SK-N-SH treated with all-trans-retinoic acid at 6 μM for 48 hours (cell line): ENCODE data around the gene BCAR3.
A peak's percentile ranks its signal among the peaks of the same experiment; 100 is the strongest.

Source experiments
- ATAC-seq: fragments of 200-7000 bp; cut with Tn5 transposase; 3 replicates; pipeline ENCODE4 v1.9.1; 2020; ENCODE audit warnings: mild to moderate bottlenecking, moderate library complexity
- ARNTL ChIP-seq: fragments of 450-650 bp; formaldehyde crosslinking; IDR thresholded peaks from 2 replicates; pipeline ENCODE4 v1.5.0; 2020; ENCODE audit warnings: low read depth, mild to moderate bottlenecking, moderate library complexity, borderline replicate concordance
- CSRNP3 ChIP-seq: fragments of 250-450 bp; sonication (Bioruptor Pico); IDR thresholded peaks from 2 replicates; pipeline ENCODE4 v1.5.1; 2021; ENCODE audit warnings: mild to moderate bottlenecking, moderate library complexity
- OSR1 ChIP-seq: fragments of 250-450 bp; sonication (Bioruptor Pico); IDR thresholded peaks from 2 replicates; pipeline ENCODE4 v1.8.0; 2022; ENCODE audit warnings: moderate library complexity, mild to moderate bottlenecking, inconsistent platforms
- PATZ1 ChIP-seq: fragments of 250-450 bp; sonication (Bioruptor Pico); IDR thresholded peaks from 2 replicates; pipeline ENCODE4 v1.8.0; 2020; ENCODE audit warnings: mild to moderate bottlenecking, moderate library complexity, borderline replicate concordance
- PPARA ChIP-seq: fragments of 250-450 bp; sonication (Bioruptor Pico); IDR thresholded peaks from 2 replicates; pipeline ENCODE4 v1.5.0; 2020; ENCODE audit warnings: mild to moderate bottlenecking, borderline replicate concordance
- RARB ChIP-seq: fragments of 250-450 bp; sonication (Bioruptor Pico); IDR thresholded peaks from 2 replicates; pipeline ENCODE4 v1.8.0; 2021; ENCODE audit warnings: mild to moderate bottlenecking, moderate library complexity
- TOX ChIP-seq: fragments of 250-450 bp; sonication (Bioruptor Pico); IDR thresholded peaks from 2 replicates; pipeline ENCODE4 v1.8.0; 2021; ENCODE audit warnings: mild to moderate bottlenecking, moderate library complexity, borderline replicate concordance
- TSHZ2 ChIP-seq: fragments of 250-450 bp; sonication (Bioruptor Pico); IDR thresholded peaks from 2 replicates; pipeline ENCODE4 v1.5.0; 2020; ENCODE audit warnings: mild to moderate bottlenecking, moderate library complexity
- ZC3H10 ChIP-seq: fragments of 250-450 bp; sonication (Bioruptor Pico); IDR thresholded peaks from 2 replicates; pipeline ENCODE4 v1.5.1; 2021; ENCODE audit warnings: mild to moderate bottlenecking, moderate library complexity
- ZFP3 ChIP-seq: fragments of 250-450 bp; sonication (Bioruptor Pico); IDR thresholded peaks from 2 replicates; pipeline ENCODE4 v1.5.0; 2020; ENCODE audit warnings: mild to moderate bottlenecking, moderate library complexity
- ZFP30 ChIP-seq: fragments of 450-650 bp; formaldehyde crosslinking; IDR thresholded peaks from 2 replicates; pipeline ENCODE4 v1.5.0; 2022; ENCODE audit warnings: mild to moderate bottlenecking, moderate library complexity
- ZNF565 ChIP-seq: fragments of 450-650 bp; formaldehyde crosslinking; conservative IDR thresholded peaks from 2 replicates; pipeline ENCODE4 v1.5.0; 2020; ENCODE audit warnings: low read depth, mild to moderate bottlenecking, moderate library complexity
- ZNF70 ChIP-seq: fragments of 450-650 bp; formaldehyde crosslinking; IDR thresholded peaks from 2 replicates; pipeline ENCODE4 v1.5.0; 2020; ENCODE audit warnings: mild to moderate bottlenecking, moderate library complexity
- ZNF8 ChIP-seq: fragments of 450-650 bp; formaldehyde crosslinking; IDR thresholded peaks from 2 replicates; pipeline ENCODE4 v1.5.0; 2020; ENCODE audit warnings: mild to moderate bottlenecking, moderate library complexity

The BCAR3 gene

GRCh38 chr1:93702828-93703183 lies 21.2 kb upstream of the BCAR3 start:
- TF ChIP-seq ARNTL (CRISPR knock-in tag) (no peak), TSHZ2 (CRISPR knock-in tag) (0 out of 2 replicates have a peak, but pooled peaks have one; percentile 1)
- ATAC-seq: peak; percentile 48

- TF ChIP-seq ZFP3 (CRISPR knock-in tag) (no peak), RARB (CRISPR knock-in tag) (no peak), ZNF8 (no peak), OSR1 (CRISPR knock-in tag) (no peak), TSHZ2 (CRISPR knock-in tag) (peak; percentile 35; the same call in 1 of the 2 replicates), ARNTL (CRISPR knock-in tag) (no peak)
- ATAC-seq: peak; percentile 78
Observed at GRCh38 chr1:93702111-93702827, 20.6 kb upstream of the BCAR3 start.

DNA sequence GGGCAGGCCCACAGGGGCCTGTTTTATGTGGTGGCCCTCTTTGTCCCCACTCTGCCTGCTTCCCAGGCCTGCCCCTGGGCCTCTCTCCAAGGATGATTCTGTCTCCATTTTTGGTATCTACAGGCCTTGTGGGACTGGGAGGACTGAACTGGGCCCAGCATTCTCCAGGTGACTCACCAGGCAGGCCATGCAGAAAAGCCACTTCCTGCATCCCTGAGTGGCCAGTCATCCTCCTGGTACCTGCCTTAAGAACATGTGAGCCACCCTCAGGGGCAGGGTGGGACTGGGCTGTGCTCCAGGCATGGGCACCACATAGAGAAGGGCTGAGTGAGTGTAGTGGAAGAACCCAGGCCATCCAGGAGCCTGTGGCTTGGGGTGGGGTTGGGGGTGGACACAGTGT lies 20.0 kb upstream of the BCAR3 start:
- ATAC-seq: peak; percentile 84
- TF ChIP-seq ZFP3 (CRISPR knock-in tag): peak; percentile 53; the same call in 1 of the 2 replicates
- no peak for TF ChIP-seq TSHZ2 (CRISPR knock-in tag)
- no peak for TF ChIP-seq ZNF565
- TF ChIP-seq CSRNP3 (CRISPR knock-in tag): no peak

DNA sequence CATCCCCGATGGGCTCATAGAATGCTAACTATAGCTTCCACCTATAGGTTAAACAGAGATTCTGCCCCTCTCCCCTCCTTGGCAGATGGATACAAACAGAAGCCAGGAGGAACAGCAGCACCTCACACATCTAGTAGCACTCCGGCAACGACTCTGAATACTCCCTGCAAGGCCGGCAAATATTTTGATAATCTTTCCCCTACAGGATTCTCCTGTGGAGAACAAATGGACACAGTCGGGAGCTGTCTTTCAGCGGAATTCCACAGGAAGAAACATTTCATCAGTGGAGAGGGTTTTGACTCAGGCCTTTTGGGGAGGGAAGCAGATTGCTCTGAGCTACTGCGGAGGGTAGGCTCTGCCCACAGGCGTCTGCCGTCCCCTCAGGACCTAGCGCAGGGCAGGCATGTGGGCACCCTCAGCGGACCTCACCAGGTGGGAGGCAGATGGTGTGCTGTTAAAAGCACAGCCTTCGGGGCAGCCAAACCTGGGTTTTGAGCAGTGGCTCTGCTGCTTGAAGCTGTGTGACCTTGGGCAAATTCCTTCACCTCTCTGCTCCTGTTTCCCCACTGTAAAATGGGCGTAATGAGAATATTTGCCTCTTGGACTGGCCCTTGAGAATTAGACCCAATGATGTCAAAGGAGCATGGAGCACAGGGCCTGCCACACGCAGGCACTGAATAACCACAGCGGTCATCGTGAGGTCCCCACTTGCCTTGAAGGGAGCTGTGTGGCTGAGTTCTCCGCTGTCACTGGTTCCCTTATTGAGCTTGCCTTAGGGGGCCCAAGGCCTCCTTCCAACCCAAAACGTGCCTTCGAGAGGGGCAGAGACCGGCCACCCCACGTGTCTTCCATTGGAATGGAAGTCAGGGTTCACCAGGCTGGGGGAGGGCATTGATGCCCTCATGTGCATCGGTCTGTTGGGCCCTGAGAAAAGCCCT lies 19.2 kb upstream of the BCAR3 start:
- no peak for ATAC-seq
- TF ChIP-seq ZC3H10 (no peak), PATZ1 (no peak), ARNTL (CRISPR knock-in tag) (no peak), PPARA (CRISPR knock-in tag) (no peak), TOX (CRISPR knock-in tag) (no peak), CSRNP3 (CRISPR knock-in tag) (no peak), ZNF70 (CRISPR knock-in tag) (no peak), TSHZ2 (CRISPR knock-in tag) (no peak), ZNF565 (no peak), ZFP30 (CRISPR knock-in tag) (no peak)
